Right lung (tissue), 5 donors: ENCODE results near the gene PALM. TPM values are rescaled to one million over a fixed set of nuclear protein-coding genes. Genes with fewer than 3 reads are reported as not detected.

ENCODE experiments used
- DNase-seq, 2 donors: peaks; one replicate each; pipeline ENCODE4 v3.0.0-alpha.2; 2013
- polyA plus RNA-seq, 5 donors: library from polyadenylated mRNA; unstranded; fragments of 120-200 nt; gene quantifications; one replicate each; pipeline versions ENCODE4 v1.2.1 to v1.2.3, GENCODE V29; 2013; ENCODE audit warnings: inconsistent platforms in 1 of 5, low replicate concordance in 1 of 5; ENCODE audit not compliant: insufficient read length in 5 of 5, insufficient read depth in 1 of 5

PALM gene
- polyA plus RNA-seq, 5 donors = 32.5 to 62.8 (median 43.2) TPM

GRCh38 chr19:750640-751423, 42.1 kb downstream of the PALM start, which contains the start of gene MISP:
TSS of gene MISP (plus strand) at chr19:751112. CDS start at chr19:756947, 5,835 bp downstream.
- peak; percentile 59 to 67 for DNase-seq

- no peak for DNase-seq
Measured at GRCh38 chr19:751501-752341, 43.0 kb downstream of the PALM start.

- DNase-seq = peak; percentile 36 to 56
Measured at GRCh38 chr19:752652-753517, 44.1 kb downstream of the PALM start.

GRCh38 chr19:754530-754929, 45.8 kb downstream of the PALM start:
- no peak for DNase-seq

- no peak for DNase-seq
Measured at GRCh38 chr19:755063-755462, 46.3 kb downstream of the PALM start.

GRCh38 chr19:756236-756635, 47.5 kb downstream of the PALM start:
- DNase-seq = no peak

GRCh38 chr19:756821-757688, 48.3 kb downstream of the PALM start:
- no peak for DNase-seq

- DNase-seq = no peak
Measured at GRCh38 chr19:757811-758668, 49.3 kb downstream of the PALM start.

GRCh38 chr19:763181-763580, 54.4 kb downstream of the PALM start:
- DNase-seq = no peak

- DNase-seq = no peak
Measured at GRCh38 chr19:763869-764268, 55.1 kb downstream of the PALM start.

GRCh38 chr19:764301-764700, 55.6 kb downstream of the PALM start:
- no peak for DNase-seq

GRCh38 chr19:765179-765738, 56.5 kb downstream of the PALM start:
- no peak for DNase-seq

GRCh38 chr19:768424-768823, 59.7 kb downstream of the PALM start:
- DNase-seq = no peak

GRCh38 chr19:769616-770015, 60.9 kb downstream of the PALM start:
- DNase-seq = no peak

GRCh38 chr19:771332-771785, 62.6 kb downstream of the PALM start:
- DNase-seq = no peak

GRCh38 chr19:772063-772462, 63.3 kb downstream of the PALM start:
- no peak for DNase-seq

- no peak for DNase-seq
Measured at GRCh38 chr19:772730-773436, 64.1 kb downstream of the PALM start.

GRCh38 chr19:776549-776948, 67.8 kb downstream of the PALM start:
- DNase-seq = no peak
